ENCODE measurements around the gene KDM3B. TPM values are rescaled to one million over a fixed set of nuclear protein-coding genes. Genes with fewer than 3 reads are reported as not detected.
A peak's percentile ranks its signal among the peaks of the same experiment; 100 is the strongest.

Gene KDM3B
- total and polyA plus RNA-seq, 2 donors (not counting 1 experiment from before 2014, with no cell fraction given), result 23.6 to 49.4 TPM

DNA sequence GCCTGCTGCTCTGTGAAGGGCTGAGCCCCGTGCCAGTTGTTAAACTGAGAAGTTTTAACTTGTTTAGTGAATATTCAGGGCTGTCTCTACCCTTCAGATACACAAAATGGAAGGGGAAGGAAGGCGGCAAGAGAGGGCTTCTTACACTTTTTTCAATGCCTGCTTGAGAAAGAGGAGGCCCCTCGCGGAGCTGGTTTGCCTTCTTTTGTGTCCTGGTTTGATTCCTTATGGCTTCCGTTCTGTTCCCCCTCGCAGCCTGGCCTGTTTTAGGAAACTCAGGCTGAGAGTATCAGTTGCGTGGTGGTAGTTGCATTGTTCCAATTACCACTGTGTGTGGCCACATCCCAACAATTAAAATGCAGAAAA lies 13.4 kb upstream of the KDM3B start:
- peaks cover 3% of the 10 kb centered on the region for H3K36me3 ChIP-seq (ENCODE audit: control insufficient read depth, insufficient read depth, low read length)
- H3K9ac ChIP-seq (ENCODE audit: insufficient read depth, low read length), result peak overlapping the region; percentile 98
- no peaks in the 10 kb centered on the region for H3K4me1 ChIP-seq (ENCODE audit: control insufficient read depth, extremely low read depth, insufficient read depth, low read length)
- DNase-seq (ENCODE audit: low read depth in 2 of 2), result peak in 1 of 2 donors; percentile 39
- H3K27me3 ChIP-seq (ENCODE audit: control insufficient read depth, insufficient read depth, low read length), result no peaks in the 10 kb centered on the region
- H2AFZ ChIP-seq (ENCODE audit: low read length), result no peak overlapping the region
- H3K4me3 ChIP-seq (replicated peaks in 1 of 4; ENCODE audit: control extremely low read depth in 1 of 4, insufficient read depth in 1 of 4, low read depth in 3 of 4, low read length in 4 of 4), result peak overlapping the region; percentile 72 to 99 (median 86)
- no peaks in the 10 kb centered on the region for H3K9me3 ChIP-seq (ENCODE audit: control insufficient read depth, insufficient read depth, low read depth, low read length)
- peak overlapping the region; percentile 100 for H3K27ac ChIP-seq (ENCODE audit: insufficient read depth, low read length)
- peaks cover 40% of the 10 kb centered on the region for H3K79me2 ChIP-seq (ENCODE audit: control insufficient read depth, insufficient read depth, low read length)
- H3K4me2 ChIP-seq (ENCODE audit: extremely low read depth, insufficient read depth, low read length), result peak overlapping the region; percentile 91
- H4K20me1 ChIP-seq (ENCODE audit: control insufficient read depth, extremely low read depth, insufficient read depth, low read length), result no peaks in the 10 kb centered on the region
- TF ChIP-seq, protein P1, sequence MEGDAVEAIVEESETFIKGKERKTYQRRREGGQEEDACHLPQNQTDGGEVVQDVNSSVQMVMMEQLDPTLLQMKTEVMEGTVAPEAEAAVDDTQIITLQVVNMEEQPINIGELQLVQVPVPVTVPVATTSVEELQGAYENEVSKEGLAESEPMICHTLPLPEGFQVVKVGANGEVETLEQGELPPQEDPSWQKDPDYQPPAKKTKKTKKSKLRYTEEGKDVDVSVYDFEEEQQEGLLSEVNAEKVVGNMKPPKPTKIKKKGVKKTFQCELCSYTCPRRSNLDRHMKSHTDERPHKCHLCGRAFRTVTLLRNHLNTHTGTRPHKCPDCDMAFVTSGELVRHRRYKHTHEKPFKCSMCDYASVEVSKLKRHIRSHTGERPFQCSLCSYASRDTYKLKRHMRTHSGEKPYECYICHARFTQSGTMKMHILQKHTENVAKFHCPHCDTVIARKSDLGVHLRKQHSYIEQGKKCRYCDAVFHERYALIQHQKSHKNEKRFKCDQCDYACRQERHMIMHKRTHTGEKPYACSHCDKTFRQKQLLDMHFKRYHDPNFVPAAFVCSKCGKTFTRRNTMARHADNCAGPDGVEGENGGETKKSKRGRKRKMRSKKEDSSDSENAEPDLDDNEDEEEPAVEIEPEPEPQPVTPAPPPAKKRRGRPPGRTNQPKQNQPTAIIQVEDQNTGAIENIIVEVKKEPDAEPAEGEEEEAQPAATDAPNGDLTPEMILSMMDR (conservative IDR thresholded peaks at IDR 0.05 in 1 of 2, IDR thresholded peaks at IDR 0.05 in 1 of 2; ENCODE audit: low read depth in 1 of 2, low read length in 2 of 2), result no peak
- no peak for TF ChIP-seq EZH2 (IDR thresholded peaks at IDR 0.05; ENCODE audit: low read length, missing control alignments)

DNA sequence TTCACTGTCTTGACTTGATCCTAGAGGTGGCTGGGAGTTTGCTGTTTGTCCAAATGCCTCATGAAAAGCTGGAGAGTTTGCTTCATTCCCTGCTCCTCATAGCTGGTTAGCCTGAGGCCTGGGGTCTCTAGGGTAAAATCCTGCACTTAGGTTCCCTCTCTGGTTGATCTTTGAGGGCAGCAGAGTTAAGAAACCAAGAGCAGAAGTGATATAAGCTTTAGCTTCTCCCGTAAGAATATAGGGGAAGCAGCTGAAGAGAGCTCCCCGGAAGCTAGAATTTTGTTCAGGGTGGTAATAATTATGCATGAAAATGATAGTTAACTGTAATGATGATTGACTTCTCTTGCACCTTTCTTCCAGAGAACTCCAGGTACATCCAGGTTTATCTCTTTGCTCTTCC lies 13.0 kb upstream of the KDM3B start:
- no peak overlapping the region for H3K9ac ChIP-seq (ENCODE audit: insufficient read depth, low read length)
- peaks cover 6% of the 10 kb centered on the region for H3K36me3 ChIP-seq (ENCODE audit: control insufficient read depth, insufficient read depth, low read length)
- no peak overlapping the region for H3K27ac ChIP-seq (ENCODE audit: insufficient read depth, low read length)
- peaks cover 42% of the 10 kb centered on the region for H3K79me2 ChIP-seq (ENCODE audit: control insufficient read depth, insufficient read depth, low read length)
- TF ChIP-seq, protein P1 (conservative IDR thresholded peaks at IDR 0.05 in 1 of 2, IDR thresholded peaks at IDR 0.05 in 1 of 2; ENCODE audit: low read depth in 1 of 2, low read length in 2 of 2), result no peak
- TF ChIP-seq EZH2 (IDR thresholded peaks at IDR 0.05; ENCODE audit: low read length, missing control alignments), result no peak
- no peak for DNase-seq (ENCODE audit: low read depth in 2 of 2)
- H3K9me3 ChIP-seq (ENCODE audit: control insufficient read depth, insufficient read depth, low read depth, low read length), result no peaks in the 10 kb centered on the region
- H2AFZ ChIP-seq (ENCODE audit: low read length), result no peak overlapping the region
- no peaks in the 10 kb centered on the region for H3K4me1 ChIP-seq (ENCODE audit: control insufficient read depth, extremely low read depth, insufficient read depth, low read length)
- H3K27me3 ChIP-seq (ENCODE audit: control insufficient read depth, insufficient read depth, low read length), result no peaks in the 10 kb centered on the region
- no peaks in the 10 kb centered on the region for H4K20me1 ChIP-seq (ENCODE audit: control insufficient read depth, extremely low read depth, insufficient read depth, low read length)
- H3K4me3 ChIP-seq (replicated peaks in 1 of 4; ENCODE audit: control extremely low read depth in 1 of 4, insufficient read depth in 1 of 4, low read depth in 3 of 4, low read length in 4 of 4), result peak overlapping the region; percentile 72 to 99 (median 86)
- peak overlapping the region; percentile 91 for H3K4me2 ChIP-seq (ENCODE audit: extremely low read depth, insufficient read depth, low read length)

DNA sequence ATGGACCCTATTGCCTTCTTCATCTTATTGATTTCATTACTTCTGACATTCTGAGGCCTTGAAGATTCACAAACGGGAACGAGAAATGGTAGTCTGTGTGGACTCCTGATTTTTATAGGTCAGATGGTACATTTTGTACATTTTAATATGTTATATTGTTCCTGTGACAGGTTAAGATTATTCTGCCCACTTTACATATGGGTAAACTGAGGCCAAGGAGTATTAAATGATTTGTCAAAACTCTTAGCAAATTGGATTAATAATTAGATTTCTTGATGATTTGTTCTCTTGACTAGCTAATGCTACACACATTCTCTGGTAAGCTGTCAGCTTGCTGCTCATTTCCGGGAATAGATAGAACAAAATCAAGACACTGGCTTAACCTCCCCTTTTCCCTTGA lies 12.5 kb upstream of the KDM3B start:
- no peak overlapping the region for H3K27ac ChIP-seq (ENCODE audit: insufficient read depth, low read length)
- no peak for DNase-seq (ENCODE audit: low read depth in 2 of 2)
- H3K27me3 ChIP-seq (ENCODE audit: control insufficient read depth, insufficient read depth, low read length), result no peaks in the 10 kb centered on the region
- H3K36me3 ChIP-seq (ENCODE audit: control insufficient read depth, insufficient read depth, low read length), result peaks cover 9% of the 10 kb centered on the region
- TF ChIP-seq, protein P1 (conservative IDR thresholded peaks at IDR 0.05 in 1 of 2, IDR thresholded peaks at IDR 0.05 in 1 of 2; ENCODE audit: low read depth in 1 of 2, low read length in 2 of 2), result no peak
- no peak for TF ChIP-seq EZH2 (IDR thresholded peaks at IDR 0.05; ENCODE audit: low read length, missing control alignments)
- peak overlapping the region; percentile 91 for H3K4me2 ChIP-seq (ENCODE audit: extremely low read depth, insufficient read depth, low read length)
- H4K20me1 ChIP-seq (ENCODE audit: control insufficient read depth, extremely low read depth, insufficient read depth, low read length), result no peaks in the 10 kb centered on the region
- H2AFZ ChIP-seq (ENCODE audit: low read length), result no peak overlapping the region
- H3K9me3 ChIP-seq (ENCODE audit: control insufficient read depth, insufficient read depth, low read depth, low read length), result no peaks in the 10 kb centered on the region
- H3K4me1 ChIP-seq (ENCODE audit: control insufficient read depth, extremely low read depth, insufficient read depth, low read length), result no peaks in the 10 kb centered on the region
- H3K79me2 ChIP-seq (ENCODE audit: control insufficient read depth, insufficient read depth, low read length), result peaks cover 42% of the 10 kb centered on the region
- H3K9ac ChIP-seq (ENCODE audit: insufficient read depth, low read length), result no peak overlapping the region
- peak overlapping the region in 2 of 4 experiments; percentile 97 to 99 for H3K4me3 ChIP-seq (replicated peaks in 1 of 4; ENCODE audit: control extremely low read depth in 1 of 4, insufficient read depth in 1 of 4, low read depth in 3 of 4, low read length in 4 of 4)
